Ishikawa (cell line): Measurements from ENCODE around the gene POLD1.

Source experiments
- CEBPB ChIP-seq: IDR thresholded peaks from 2 replicates; pipeline ENCODE4 v1.6.1; 2012
- CREB1 ChIP-seq: IDR thresholded peaks from 2 replicates; pipeline ENCODE4 v1.6.1; 2012; ENCODE audit warnings: low read depth
- EGR1 ChIP-seq: IDR thresholded peaks from 2 replicates; pipeline ENCODE4 v1.6.1; 2012
- EP300 ChIP-seq: IDR thresholded peaks from 2 replicates; pipeline ENCODE4 v1.6.1; 2012; ENCODE audit warnings: borderline replicate concordance
- FOXM1 ChIP-seq: IDR thresholded peaks from 2 replicates; pipeline ENCODE4 v1.6.1; 2012; ENCODE audit warnings: low read depth, borderline replicate concordance
- MAX ChIP-seq: IDR thresholded peaks from 2 replicates; pipeline ENCODE4 v1.6.1; 2012
- NFIC ChIP-seq: IDR thresholded peaks from 2 replicates; pipeline ENCODE4 v1.6.1; 2012
- RAD21 ChIP-seq: IDR thresholded peaks from 2 replicates; pipeline ENCODE4 v1.6.1; 2012; ENCODE audit warnings: low read depth
- REST ChIP-seq: IDR thresholded peaks from 2 replicates; pipeline ENCODE4 v1.6.1; 2012; ENCODE audit warnings: low read depth, mild to moderate bottlenecking
- TAF1 ChIP-seq: IDR thresholded peaks from 2 replicates; pipeline ENCODE4 v1.6.1; 2012; ENCODE audit warnings: low read depth, mild to moderate bottlenecking
- TCF12 ChIP-seq: IDR thresholded peaks from 2 replicates; pipeline ENCODE4 v1.6.1; 2012; ENCODE audit warnings: low read depth
- TEAD4 ChIP-seq: IDR thresholded peaks from 2 replicates; pipeline ENCODE4 v1.6.1; 2012
- USF1 ChIP-seq: IDR thresholded peaks from 2 replicates; pipeline ENCODE4 v1.6.1; 2012
- YY1 ChIP-seq: IDR thresholded peaks from 2 replicates; pipeline ENCODE4 v1.6.1; 2012; ENCODE audit warnings: low read depth
- ZBTB7A ChIP-seq: IDR thresholded peaks from 2 replicates; pipeline ENCODE4 v1.6.1; 2012; ENCODE audit warnings: low read depth

The POLD1 gene

GRCh38 chr19:50419580-50420035 lies 35.5 kb downstream of the POLD1 start:
- TF ChIP-seq MAX (no peak), CREB1 (no peak), TEAD4 (no peak), NFIC (no peak), ZBTB7A (no peak), EP300 (no peak), TAF1 (no peak), RAD21 (no peak), CEBPB (no peak), FOXM1 (no peak), YY1 (no peak), TCF12 (no peak), USF1 (no peak), EGR1 (no peak), REST (no peak)

- no peak for TF ChIP-seq TAF1
- TF ChIP-seq CREB1 = no peak
- no peak for TF ChIP-seq EGR1
- TF ChIP-seq YY1 = no peak
- TF ChIP-seq MAX = no peak
- TF ChIP-seq EP300 = no peak
- no peak for TF ChIP-seq RAD21
- TF ChIP-seq TCF12 = no peak
Observed at GRCh38 chr19:50420127-50420526, 36.0 kb downstream of the POLD1 start.

GRCh38 chr19:50420808-50421207 lies 36.7 kb downstream of the POLD1 start:
- TF ChIP-seq TAF1 = no peak
- TF ChIP-seq TEAD4 = no peak
- TF ChIP-seq CEBPB = no peak
- no peak for TF ChIP-seq REST
- TF ChIP-seq YY1 = no peak
- TF ChIP-seq RAD21 = no peak
- TF ChIP-seq EGR1 = no peak
- no peak for TF ChIP-seq NFIC
- TF ChIP-seq CREB1 = no peak
- TF ChIP-seq TCF12 = no peak
- no peak for TF ChIP-seq USF1
- TF ChIP-seq EP300 = no peak
- TF ChIP-seq FOXM1 = no peak
- no peak for TF ChIP-seq ZBTB7A
- no peak for TF ChIP-seq MAX

GRCh38 chr19:50422397-50423278 lies 38.5 kb downstream of the POLD1 start:
- TF ChIP-seq MAX (no peak), RAD21 (no peak), NFIC (no peak), USF1 (no peak), TAF1 (no peak), YY1 (no peak)
